HG02623 (cell line): ENCODE measurements around the gene KPNA6.
"Not testable (repeated sequence)": the region's sequence is repeated elsewhere in the genome, so short reads cannot be mapped to it uniquely, and the experiment has no call there.

Experiments used
- ATAC-seq: cut with Tn5 transposase; IDR thresholded peaks from one replicate; pipeline ENCODE4 v1.9.1; 2021; ENCODE audit warnings: moderate library complexity; ENCODE audit not compliant: unreplicated experiment

The KPNA6 gene

GRCh38 chr1:32100359-32100758, 7.5 kb upstream of the KPNA6 start:
- ATAC-seq: no peak

GRCh38 chr1:32100807-32101708, 6.8 kb upstream of the KPNA6 start:
- no peak for ATAC-seq

DNA sequence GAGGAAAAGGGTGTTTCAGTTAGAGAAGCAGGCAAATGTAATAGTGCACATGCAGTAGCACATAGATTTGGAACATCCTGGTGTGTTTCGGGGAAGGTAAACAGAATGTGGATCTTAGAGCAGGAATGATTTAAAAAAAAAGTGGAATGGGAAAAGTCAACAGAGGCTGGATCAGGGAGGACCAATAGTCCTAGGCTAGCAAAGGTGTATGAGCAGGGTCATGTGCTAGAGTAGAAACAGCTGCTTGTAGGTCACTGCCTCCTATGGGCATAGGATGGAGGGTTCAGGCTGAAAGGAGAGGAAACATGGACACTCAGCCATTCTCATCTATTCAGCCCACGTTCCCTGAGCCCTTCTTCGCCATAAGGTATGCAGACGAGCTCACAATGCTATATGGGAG, 3.7 kb upstream of the KPNA6 start:
- no peak for ATAC-seq

DNA sequence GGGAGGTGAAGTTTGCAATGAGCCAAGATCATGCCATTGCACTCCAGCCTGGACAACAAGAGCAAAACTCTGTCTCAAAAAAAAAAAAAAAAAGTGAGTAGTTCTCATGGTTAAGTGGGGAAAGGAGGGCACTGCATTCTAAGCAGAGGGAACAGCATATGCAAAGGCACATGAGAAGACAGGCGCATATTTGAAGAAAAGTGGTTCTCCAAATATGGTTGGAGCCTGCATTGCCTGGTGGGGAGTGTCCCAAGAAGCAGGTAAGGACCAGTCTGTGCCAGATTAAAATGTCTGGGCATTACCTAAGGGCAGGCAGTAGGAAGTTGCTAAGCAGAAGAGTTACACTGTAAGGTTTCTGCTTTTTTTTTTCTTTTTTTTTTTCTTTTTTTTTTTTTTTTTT, 2.5 kb upstream of the KPNA6 start:
- no peak for ATAC-seq

DNA sequence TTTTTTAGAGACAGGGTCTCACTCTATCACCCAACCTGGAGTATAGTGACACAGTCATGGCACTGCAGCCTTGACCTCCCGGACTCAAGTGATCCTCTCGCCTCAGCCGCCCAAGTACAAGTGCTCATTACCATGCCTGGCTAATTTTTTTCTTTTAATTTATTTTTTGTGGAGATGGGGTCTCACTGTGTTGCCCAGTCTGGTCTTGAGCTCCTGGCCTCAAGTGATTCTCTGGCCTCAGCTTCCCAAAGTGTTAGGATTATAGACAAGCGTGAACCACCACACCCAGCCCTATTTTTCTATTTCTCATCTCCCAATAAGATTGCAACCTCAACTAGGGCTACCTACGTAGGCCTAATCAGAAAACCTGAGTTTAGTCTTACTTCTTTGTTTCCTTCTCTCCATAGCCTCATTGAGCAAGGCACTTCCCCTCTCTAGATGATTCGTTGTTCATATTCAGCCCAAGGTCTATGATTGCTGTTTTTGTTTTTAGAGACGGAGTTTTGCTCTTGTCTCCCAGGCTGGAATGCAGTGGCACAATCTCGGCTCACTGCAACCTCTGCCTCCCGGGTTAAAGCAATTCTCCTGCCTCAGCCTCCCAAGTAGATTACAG, 1.1 kb upstream of the KPNA6 start:
- no peak for ATAC-seq

GRCh38 chr1:32111040-32111623, 3.3 kb downstream of the KPNA6 start:
- no peak for ATAC-seq

DNA sequence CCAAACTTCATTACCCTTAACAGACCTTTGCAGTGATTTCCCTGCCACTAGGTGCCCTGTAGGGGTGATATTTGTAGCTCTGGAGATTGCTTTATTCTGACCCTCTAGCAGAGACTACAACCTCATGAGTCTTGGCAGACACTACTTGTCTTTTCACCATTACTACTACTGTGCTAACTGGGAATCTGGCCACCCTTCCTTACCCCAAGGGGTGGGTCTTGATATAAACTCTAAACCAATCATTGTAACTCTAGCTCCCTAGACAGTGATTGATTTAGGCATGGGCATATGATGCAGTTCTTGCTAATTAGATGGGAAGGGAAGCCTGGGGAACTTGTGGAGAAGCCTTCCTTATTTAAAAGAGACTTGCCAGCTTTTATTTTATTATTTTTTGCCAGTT, 3.9 kb downstream of the KPNA6 start:
- ATAC-seq: no peak

DNA sequence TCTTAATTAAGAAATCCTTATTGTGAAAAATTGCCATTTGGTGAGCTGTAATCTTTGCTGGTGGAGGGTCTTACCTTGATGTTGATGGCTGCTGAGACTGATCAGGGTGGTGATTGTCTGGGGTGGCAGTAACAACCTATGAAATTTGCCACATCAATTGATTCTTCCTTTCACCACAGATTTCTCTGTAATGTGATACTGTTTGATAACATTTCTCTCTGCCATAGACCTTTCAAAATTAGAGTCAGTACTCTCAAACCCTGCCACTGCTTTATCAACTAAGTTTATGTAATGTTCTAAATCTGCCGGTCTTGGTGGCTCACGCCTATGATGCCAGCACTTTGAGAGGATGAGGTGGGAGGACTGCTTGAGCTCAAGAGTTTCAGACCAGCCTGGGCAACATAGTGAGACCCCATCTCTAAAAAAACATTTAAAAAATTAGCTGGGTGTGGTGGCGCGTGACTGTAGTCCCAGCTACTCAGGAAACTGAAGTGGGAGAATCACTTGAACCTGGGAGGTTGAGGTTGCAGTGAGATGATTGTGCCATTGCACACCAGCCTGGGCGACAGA, 5.0 kb downstream of the KPNA6 start:
- ATAC-seq: no peak

GRCh38 chr1:32113436-32113835, 5.6 kb downstream of the KPNA6 start:
- ATAC-seq: not testable (repeated sequence)

- ATAC-seq: no peak
These were observed 6.6 kb downstream of the KPNA6 start for GRCh38 chr1:32114420-32114819.

GRCh38 chr1:32115496-32115895, 7.6 kb downstream of the KPNA6 start:
- no peak for ATAC-seq

DNA sequence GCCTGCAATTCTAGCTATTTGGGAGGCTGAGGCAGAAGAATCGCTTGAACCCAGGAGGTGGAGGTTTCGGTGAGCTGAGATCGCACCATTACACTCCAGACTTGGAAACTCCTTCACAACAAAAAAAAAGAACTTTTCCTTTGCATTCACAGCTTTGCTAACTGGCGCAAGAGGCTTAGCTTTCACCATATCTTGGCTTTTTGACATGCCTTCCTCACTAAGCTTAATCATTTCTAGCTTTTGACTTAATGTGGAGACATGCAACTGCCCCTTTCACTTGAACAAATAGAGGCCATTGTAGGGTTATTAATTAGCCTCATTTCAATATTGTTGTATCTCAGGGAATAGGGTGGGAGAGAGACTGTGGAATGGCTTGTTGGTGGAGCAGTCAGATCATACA, 8.7 kb downstream of the KPNA6 start:
- ATAC-seq: no peak

GRCh38 chr1:32122151-32122550, 14.3 kb downstream of the KPNA6 start:
- ATAC-seq: no peak

GRCh38 chr1:32123361-32123760, 15.5 kb downstream of the KPNA6 start:
- ATAC-seq: not testable (repeated sequence)

DNA sequence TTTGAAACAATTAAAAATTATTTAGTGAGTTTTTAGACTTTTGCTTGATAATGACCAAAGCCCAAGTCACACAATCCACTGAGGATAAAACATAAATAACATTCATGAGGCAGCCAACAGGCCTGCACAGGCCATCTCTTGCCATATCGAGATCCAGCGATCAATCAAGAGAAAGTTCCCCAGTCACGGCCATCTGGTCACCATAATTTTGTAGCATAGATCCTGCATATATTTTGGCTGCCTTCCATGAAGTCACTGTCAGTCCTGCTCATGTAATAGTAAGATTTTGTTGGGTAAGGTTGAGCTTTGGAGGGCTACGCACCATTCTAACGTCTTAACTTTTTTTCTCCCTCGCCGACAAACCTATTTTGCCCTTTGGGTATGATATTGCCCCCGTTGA, 17.5 kb downstream of the KPNA6 start:
- no peak for ATAC-seq

DNA sequence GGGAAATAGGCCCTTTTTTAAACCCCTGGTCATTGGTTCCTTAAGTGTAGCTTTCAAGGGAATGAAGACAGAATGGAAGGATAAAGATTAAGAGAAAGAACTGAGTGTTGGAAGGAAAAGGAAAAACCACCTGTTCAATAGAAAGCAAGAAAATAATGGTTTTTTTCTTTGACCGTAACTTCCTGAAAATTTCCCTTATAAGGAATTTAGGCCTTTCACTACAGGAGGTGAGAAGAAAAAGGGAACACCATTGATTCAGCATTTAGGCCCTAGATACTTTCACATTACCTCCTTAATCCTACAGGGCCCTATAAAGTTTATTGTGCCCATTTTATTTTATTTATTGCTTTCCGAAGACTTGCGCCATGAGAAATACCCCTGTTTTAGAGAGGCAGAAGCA, 18.9 kb downstream of the KPNA6 start:
- ATAC-seq: no peak

DNA sequence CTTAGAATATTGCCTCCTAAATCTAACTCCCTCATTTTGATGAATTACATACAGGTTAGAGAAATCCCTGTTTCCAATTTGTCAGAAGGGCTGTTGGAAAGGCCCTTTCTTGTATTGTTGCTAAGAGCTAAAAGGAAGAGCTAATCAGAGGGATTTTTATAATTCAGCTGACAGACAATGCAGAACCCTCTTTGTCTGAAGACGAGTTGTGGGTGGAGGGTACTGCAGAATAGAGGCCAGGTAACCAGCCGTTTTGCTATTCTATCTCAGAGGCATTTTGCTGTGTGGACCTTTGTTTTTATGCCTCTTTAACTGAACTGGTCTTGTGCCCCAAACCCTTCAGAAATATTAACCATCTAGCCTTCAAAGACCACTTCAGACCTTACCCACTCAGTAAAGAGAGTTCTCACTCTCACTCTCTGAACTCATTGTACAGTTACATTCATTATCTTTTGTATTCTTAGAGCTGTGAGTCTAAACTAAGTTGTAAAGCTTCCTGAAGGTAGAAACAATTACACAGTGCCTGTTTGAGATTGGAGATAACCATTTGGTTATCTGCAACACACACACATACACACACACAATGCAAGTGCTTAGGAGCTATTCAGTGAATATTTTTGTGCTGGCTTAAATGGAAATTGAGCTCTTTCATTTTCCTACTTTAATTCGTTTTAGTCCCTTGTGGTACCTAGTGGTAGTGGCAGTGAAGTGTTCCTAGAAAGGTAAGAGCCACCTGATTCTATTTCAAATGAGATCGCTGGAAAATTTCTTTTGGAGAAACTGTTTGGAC, 19.7 kb downstream of the KPNA6 start:
- ATAC-seq: no peak

DNA sequence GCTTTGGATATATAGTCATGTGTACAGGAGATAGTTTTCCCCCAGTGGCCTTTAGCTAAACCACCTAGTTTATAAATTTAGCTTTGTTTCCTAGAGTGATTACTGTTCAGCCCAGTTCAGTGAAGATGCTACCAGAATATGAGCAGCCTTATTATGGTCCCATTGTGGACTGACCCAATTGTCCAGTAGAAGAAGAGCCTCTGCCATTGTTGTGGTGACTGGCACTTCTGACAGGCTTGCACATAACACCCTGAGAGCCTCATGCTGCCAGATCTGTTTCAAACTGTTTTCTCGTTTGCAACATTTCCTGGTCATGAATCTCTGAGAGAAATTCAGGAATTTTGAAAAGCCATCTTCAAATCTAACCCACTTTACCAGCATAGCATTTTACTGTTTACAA, 20.6 kb downstream of the KPNA6 start:
- ATAC-seq: no peak

GRCh38 chr1:32128964-32129363, 21.1 kb downstream of the KPNA6 start:
- ATAC-seq: no peak

DNA sequence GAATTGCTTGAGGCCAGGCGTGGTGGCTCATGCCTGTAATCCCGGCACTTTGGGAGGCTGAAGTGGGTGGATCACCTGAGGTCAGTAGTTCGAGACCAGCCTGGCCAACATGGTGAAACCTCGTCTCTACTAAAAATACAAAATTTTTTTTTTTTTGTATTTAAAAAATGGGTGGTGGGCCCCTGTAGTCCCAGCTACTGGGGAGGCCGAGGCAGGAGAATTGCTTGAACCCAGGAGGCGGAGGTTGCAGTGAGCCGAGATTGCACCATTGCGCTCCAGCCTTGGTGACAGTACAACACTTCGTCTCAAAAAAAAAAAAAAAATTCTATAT, 26.1 kb downstream of the KPNA6 start:
- ATAC-seq: not testable (repeated sequence)

GRCh38 chr1:32137111-32137510, 29.3 kb downstream of the KPNA6 start:
- ATAC-seq: no peak
